Glomerular visceral epithelial cell (primary cell): ENCODE results near the gene ALPK1.
"Not testable (repeated sequence)": the region's sequence is repeated elsewhere in the genome, so short reads cannot be mapped to it uniquely, and the experiment has no call there.

ENCODE experiments used
- DNase-seq: peaks from one replicate; pipeline ENCODE4 v3.0.0-alpha.2; 2016; ENCODE audit errors: extremely low spot score

Gene ALPK1

GRCh38 chr4:112451104-112451503 is 153.9 kb downstream of the ALPK1 start:
- no peak for DNase-seq

- no peak for DNase-seq
Measured at GRCh38 chr4:112451831-112452230, 154.7 kb downstream of the ALPK1 start.

- DNase-seq: no peak
Measured at GRCh38 chr4:112453321-112453720, 156.2 kb downstream of the ALPK1 start.

- no peak for DNase-seq
Measured at GRCh38 chr4:112472318-112472717, 175.1 kb downstream of the ALPK1 start.

GRCh38 chr4:112473985-112474384 is 176.8 kb downstream of the ALPK1 start:
- DNase-seq: no peak

GRCh38 chr4:112485930-112486329 is 188.8 kb downstream of the ALPK1 start:
- DNase-seq: no peak

- DNase-seq: not testable (repeated sequence)
Measured at GRCh38 chr4:112490808-112491207, 193.6 kb downstream of the ALPK1 start.
